GM21528 (cell line): Measurements from ENCODE around the gene CALU.
A peak's percentile ranks its signal among the peaks of the same experiment; 100 is the strongest.

ENCODE experiments used
- ATAC-seq: cut with Tn5 transposase; IDR thresholded peaks from one replicate; pipeline ENCODE4 v1.9.1; 2021; ENCODE audit warnings: mild to moderate bottlenecking, moderate library complexity; ENCODE audit not compliant: unreplicated experiment, low FRiP score

The CALU gene

DNA sequence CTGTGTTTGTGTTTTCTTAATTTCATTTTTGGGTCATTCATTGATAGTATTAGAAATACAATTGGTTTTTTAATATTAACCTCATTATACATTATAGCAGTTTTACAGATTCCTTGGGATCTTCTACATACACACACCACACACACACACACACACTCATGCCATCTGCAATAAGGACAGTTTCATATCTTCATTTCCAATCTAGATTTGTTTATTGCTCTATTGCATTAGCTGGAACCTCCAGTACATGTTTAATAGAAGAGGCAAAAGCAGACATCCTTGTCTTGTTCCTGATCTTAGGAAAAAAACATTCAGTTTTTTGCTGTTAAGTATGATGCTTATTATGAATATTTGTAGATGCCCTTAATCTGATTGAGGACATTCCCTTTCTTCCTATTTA, 17.8 kb upstream of the CALU start:
- no peak for ATAC-seq

DNA sequence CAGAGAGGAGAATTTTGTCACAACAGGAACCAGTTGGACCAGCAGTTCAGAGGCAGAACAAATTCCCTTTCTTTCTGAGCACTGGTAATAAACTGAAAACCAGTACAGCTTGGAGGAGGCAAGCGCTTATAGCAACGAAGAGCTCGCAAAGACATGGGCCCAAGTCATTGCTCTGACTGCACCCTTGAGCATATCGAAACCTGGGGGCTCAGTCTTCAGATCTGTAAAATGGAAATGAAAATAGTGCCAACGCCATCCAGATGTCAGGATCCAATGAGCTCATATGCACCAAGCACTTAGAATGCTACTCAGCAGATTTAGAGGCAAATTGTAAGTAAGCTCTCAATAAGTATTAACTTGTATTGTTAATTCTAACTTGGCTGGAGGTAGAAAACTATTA, 14.4 kb upstream of the CALU start:
- ATAC-seq = no peak

DNA sequence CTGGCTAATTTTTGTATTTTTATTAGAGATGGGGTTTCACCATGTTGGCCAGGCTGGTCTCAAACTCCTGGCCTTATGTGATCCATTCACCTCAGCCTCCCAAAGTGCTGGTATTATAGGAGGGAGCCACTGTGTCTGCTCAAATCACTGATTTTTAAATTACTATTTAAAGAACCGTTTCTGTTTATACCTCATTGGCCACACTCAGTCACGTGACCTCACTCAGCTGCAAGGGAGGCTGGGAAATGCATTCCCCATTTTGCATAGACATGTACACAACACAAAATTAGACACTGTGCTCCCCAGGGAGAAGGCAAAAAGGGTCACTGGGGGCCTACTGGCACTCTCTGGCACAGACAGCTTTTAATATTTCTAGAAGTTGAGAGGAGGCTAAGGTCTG, 13.6 kb upstream of the CALU start:
- ATAC-seq = no peak

DNA sequence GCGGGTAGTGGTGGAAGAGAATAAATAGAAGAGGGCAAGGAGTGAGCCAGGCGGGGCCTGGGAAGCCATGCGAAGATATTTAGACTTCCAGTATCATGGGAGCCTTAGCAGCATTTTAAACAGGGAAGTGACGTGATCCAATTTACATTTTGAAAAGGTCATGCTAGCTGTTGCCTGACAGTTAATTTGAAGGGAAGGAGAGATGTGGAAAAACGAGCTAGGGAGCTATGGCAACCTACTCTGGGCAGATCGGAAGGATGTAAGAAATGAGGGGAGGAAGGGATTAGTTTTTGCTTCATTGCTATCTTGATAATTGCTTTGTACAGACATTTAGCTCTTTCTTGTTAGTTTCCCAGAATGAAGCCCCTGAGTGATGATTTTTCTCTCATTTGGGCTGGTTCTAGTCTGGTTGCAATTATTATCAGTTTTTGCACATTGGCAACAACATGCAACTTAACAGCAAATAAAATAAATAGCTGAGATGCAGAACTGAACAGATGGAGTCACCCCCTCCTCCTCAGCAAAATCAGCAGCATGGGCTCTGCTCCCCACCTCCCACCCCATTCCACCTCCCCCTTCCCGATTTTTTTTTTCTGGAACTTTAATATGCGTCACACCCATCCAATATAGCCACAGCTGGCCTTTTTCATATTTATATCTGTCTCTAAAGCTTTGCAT, 13.0 kb upstream of the CALU start:
- no peak for ATAC-seq

DNA sequence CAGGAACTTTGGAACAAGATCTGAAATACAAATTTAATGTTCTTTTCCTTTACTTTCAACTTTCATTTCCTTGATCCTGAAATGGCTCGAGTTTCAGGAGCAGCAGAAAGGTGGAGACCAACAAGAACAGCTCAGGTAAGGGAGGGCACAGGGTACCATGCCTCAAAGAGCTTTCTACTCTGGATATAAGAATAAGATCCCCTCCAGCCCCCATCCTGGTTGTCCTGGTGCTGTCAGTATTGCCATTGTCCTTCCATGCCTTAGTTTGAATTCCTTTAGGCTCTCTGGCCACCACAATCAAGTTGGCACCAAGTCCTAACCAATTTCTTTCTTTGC, 12.5 kb upstream of the CALU start:
- ATAC-seq = no peak

DNA sequence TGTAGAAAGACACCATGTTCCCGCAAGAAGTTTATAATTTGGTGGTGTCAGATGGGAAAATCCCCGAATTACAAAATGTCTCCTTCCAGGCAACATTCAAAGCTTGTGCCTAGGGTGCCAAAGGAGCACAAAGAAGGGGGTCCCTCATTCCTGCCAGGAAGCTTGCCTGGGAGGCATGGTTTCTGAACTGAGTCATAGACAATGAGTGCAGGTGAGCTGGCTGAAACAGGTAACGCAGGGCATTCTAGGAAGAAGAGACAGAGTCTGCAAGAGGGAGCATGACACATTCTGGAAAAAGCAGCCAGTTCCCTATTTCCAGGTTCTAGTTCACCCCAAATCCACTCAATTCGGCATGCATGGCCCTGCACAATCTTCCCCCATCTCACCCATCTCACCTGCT, 11.9 kb upstream of the CALU start:
- no peak for ATAC-seq

DNA sequence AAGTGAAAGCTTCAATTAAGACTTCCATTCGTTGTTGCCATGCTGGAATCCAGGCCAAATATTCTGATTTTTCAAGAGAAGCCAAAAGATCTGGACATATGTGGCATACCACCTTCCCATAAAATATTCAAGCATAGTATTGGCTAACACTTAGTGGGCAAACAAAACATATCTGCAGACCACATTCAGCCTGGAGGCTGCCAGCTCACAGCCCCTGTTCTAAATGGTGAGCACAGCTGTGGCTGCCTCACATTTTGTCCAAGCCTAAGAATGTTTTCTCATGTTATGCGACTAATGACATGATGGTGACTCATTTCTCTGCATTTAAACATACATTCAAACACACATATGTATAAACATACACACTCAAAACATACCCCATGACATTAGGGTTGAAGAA, 10.6 kb upstream of the CALU start:
- ATAC-seq = no peak

DNA sequence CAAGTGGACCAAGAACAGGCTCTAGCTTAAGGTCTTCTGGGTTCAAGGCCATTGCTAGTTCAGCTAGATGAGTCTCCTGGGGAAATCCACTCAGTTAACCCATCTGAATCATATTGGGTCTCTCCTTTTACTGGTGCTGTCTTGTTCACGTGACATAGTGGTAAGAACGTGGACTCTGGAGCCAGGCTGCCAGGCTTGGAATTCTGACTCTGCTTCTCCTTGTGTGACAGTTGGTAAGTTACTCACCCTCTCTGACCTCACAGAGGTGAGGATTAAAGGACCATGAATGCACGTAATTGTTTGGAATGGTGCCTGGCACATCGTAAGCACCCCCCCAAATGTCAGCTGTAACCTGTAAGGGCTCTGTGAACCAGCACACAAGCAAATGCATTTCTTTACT, 9.7 kb upstream of the CALU start:
- no peak for ATAC-seq

DNA sequence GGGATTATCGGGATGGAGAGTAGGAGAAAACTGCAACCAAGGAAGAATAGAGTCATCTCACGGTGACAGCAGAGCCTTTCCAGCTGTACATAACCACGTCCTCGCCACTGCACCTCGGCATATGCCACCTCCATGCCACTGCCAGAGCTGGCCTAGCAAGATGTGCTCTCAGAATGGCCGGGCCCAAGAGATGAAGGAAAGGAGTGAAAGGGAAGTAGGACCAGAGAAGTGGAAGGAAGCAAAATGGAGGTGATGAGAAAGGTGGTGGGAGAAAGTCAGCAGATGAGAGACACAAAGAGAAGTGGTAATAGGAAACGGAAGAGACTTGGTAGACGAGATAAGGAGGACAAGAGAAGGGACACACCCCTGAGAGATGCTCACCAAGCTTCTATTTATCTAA, 8.0 kb upstream of the CALU start:
- ATAC-seq = no peak

DNA sequence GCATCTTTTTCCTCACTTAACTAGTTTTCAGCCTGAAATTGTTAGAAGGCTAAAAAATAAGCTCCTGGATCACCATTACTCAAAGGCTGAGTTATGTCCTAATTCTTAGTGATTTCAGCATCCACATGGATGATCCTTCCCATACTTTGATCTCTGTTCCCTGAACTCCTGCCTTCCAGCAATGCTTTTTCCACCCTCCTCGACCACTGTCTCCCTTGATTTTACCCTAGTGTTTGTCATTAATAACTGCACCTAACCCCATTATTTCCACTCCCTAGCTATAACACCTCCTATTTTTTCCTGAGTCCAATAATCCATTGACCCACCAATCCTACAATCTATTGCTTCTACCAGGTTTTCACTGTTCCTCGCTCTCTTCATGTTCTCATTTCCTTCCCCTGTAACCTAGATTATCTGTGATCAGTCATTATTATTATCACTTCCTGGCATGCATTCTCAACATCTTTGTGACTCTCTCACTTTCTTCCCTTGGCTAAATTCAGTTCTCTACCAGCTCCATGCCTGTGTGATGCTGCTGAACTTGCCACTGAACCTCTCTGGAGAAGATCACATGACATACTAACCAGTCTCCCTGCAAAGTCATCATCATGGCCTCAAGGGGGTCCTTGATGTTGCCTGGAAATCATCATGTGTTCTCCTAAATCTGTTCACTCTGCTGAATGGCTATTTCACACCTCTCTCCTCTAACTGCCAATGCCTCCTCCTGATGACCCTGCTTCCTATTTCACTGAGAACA, 6.5 kb upstream of the CALU start:
- ATAC-seq = no peak

DNA sequence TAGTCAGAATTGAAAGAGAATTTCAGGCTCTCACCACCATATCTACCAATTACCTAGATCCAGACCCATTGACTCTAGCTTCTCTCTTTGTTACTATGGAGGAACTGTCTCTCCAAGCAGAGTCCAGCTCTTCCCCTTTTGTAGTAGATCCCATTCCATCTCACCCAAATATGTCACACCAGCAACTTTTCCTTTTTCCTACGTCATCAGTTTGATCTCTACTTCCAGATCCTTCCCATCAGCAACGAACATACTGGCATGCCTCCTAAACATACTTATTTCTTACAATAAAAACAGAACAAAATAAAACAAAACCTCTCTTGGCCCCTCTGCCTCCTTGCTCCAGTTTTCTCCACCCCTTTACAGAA, 5.9 kb upstream of the CALU start:
- no peak for ATAC-seq

DNA sequence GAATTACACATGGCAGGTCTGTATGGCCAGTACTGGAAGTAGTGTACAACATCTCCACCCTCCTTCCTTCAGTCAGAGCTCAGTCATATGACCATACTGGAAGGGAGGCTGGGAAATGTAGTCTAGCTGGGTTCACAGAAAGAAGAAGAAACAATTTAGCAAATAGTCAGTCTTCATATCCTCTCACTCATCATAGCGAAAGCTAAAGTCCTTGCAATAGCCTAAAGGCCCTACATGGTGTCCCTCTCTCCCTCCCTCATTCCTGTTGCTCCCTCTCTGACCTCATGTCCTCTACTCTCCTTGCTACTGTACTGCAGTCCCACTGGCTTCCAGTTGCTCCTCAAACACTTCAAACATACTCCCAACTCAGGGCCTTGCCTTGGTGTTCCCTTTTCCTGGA, 4.3 kb upstream of the CALU start:
- no peak for ATAC-seq

DNA sequence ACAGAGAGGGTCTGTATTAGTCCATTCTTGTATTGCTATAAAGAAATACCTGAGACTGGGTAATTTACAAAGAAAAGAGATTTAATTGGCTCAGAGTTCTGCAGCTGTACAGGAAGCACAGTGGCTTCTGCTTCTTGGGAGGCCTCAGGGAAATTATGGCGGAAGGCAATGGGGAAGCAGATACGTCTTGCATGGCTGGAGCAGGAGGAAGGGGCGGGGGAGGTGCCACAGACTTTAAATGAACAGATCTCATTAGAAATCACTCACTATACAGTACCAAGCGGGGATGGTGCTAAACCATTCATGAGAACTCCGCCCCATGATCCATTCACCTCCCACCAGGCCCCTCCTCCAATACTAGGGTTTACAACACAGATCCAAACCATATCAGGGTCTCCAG, 3.7 kb upstream of the CALU start:
- ATAC-seq = no peak

DNA sequence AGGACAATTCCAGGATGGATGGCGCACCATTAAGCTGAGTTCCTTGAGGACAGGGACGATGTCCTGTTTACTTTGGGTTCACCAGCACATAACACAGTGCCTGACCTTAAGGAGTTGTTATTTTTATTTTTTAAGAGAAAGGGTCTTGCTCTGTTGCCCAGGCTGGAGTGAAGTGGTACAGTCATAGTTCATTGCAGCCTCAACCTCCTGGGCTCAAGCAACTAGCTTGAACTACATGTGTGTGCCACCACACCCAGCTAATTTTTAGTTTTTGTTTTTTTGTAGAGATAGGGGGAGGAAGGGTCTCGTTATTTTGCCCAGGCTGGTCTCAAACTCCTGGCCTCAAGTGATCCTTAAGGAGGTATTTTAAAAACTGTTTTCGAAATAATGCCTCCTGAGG, 1.7 kb upstream of the CALU start:
- no peak for ATAC-seq

DNA sequence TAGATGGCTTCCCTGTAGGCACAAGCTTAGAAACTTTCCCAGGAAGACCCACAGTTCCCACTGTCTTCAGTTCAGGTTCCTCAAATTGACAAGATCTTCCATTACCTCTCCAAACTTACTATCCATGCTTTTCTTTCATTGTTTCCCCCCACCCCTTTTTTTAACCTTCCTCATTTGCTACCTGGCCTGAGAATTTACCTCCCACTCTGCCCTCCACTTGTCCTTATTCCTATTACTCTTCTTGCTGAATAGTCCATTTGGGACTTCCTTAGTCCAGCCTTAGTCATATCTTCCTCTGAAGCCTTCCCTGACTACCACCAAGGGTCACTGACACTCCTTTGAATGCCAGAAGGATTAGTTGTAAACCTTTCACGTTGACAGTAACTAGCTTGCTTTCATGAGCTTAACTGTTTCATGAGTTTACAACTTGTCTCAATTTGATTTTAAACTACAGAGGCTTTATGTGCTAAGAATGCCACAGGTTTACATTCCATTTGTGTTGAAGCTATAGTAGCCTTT, 1.2 kb upstream of the CALU start:
- no peak for ATAC-seq

DNA sequence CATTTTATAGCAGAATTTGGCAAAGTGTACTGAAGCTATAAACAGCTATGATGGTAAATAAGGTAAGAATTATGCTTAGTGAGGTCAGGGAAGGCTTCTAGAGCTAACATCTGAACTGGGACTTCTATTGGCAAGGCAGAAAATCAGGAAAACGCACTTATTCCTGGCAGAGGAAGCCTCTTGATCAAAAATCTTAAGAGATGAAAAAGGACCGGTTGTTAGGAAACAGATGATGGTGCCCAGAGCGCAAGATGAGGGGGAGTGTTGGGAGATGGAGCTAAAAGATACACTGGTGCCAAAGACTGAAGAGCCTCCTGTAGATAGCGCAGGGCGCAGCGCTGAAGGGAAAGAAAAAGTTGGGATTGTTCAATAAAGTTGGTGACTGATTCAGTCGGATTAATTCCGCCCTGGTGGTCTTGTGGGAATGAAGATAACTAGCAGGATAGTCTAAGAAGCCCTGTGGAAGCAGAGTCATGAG, 550 bp upstream of the CALU start:
- ATAC-seq = peak; percentile 5

DNA sequence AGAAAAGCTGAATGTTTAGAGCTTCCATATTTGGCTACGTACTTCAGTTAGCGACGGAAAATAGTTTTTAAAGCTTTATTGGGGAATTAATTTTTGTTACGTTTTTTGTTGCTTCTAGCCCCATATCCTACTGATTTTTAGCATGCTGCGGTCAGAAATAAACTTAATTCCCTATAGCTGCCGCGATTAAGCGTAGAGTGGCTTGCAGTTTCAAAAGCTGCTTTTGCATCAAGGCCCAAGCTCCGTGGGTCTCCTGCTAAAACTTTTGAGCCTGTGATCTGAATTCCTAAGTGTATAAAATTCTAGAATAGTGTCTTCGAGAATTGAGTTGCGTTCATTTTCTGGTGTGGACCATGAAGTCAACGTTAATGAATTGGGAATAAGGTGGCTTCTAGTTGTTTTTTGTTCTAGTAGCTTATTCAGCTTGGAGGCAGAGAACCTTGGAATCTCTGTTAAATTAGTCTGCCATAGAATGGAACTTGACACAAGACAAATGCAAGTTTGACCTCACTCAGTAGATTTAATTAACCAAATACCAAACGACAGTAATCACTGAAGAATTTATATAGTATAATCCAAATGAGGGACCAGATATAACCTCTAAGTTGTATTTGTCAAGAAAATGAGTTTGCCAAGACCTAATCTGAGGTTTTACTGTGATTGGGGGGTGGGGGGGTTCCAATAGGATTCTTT, 977 bp downstream of the CALU start:
- ATAC-seq = no peak

DNA sequence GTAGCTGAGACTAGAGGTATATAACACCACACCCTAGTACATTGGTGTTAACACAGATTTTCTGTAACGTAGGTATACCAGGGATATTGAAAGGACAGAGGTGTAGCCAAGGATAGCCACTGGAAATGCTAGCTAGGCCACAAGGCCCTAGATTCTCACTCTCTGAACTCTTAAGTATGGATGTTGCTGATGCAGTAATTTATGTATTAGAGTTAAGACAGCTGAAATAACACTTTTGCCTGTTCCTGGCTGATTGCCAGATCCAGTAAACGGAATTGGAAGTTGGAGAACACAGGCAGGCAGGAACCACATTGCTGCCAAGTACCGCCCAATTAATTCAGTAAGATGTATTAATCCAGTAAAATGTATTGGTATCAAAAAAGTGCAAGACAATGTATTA, 1.8 kb downstream of the CALU start:
- ATAC-seq = no peak

DNA sequence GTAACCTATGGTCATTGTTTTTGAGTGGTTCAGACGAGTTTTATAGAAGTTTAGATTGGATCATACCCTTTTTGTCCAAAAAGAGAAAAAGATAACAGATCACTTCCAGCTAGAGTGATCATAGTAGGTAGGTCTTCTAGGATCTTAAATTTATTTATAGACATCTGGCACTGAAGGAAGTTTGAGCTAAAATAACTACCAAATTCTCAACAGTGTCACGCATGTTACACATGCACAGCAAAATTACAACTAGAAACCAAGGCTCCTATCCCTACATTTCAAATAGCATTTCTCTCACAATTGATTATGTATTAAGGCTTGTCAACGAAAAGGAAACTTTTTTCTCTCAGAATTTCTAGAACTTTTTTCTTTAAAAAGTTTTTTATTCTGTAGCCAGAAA, 2.3 kb downstream of the CALU start:
- no peak for ATAC-seq

DNA sequence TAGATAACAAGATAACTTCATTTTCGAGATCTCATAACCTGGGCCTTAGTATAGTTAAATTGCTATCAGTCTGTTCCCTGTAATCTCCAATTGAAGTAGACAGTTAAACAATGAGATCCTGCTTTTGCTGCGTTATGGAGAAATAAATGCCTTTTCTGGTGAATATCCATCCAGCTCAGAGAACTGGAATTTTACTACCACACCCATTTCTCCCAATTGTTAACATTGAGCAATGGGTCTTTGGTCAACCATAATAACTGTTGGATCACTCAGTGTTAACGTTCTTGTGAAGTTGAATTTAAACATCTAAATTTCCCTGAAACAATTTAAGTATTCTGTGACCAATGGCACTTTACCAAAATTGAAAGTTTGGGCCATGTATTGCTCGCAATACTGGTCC, 3.0 kb downstream of the CALU start:
- no peak for ATAC-seq

DNA sequence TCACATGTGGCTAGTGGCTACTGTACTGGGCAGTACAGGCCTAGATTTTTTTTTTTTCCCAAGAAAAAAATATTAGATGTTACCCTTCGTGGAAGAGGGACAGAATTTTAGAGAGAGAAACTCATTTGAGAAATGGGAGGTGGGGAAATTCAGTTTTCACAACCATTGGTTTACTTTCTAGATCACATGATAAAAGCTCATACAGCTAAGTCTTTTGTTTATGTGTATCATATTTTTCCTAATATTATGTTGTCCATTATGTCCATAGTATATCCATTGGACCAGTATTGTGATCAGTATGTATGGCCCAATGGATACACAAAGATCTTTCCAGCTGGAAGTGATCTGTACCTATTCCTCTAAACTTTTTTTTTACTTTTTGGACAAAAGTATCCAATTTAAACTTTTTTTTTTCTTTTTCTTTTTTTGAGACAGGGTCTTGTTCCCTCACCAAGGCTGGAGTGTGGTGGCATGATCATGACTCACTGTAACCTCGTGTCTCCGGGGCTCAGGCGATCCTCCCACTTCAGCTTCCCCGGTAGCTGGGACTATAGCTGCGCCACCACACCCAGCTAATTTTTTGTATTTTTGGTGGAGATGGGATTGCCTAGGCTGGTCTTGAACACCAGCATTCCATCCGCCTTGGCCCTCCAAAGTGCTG, 4.1 kb downstream of the CALU start:
- no peak for ATAC-seq
